OCI-LY7 (cell line): ENCODE measurements around the gene HIVEP3. TPM values are rescaled to one million over a fixed set of nuclear protein-coding genes. Genes with fewer than 3 reads are reported as not detected.

Source experiments
- BruUV-seq: library from RNA; stranded (reverse); fragments of 400-500 nt; replicated peaks from 2 replicates; lab custom pipeline; 2021; lab: Mats Ljungman, UMichigan
- CTCF ChIA-PET: fragments of 300-600 bp; sonication (Branson Sonifier 250); formaldehyde crosslinking; loops from one replicate; lab custom pipeline; 2022; ENCODE audit warnings: antibody characterized with exemption; ENCODE audit not compliant: unreplicated experiment; lab: Charles Lee
- POLR2A ChIA-PET: fragments of 300-600 bp; sonication (Branson Sonifier 250); formaldehyde crosslinking; loops from one replicate; lab custom pipeline; 2022; ENCODE audit warnings: antibody characterized with exemption; lab: Charles Lee
- DNase-seq: peaks from one replicate; pipeline ENCODE4 v3.0.0-alpha.2; 2015; ENCODE audit warnings: low spot score
- H2AFZ ChIP-seq: fragments of 200-600 bp; sonication (generic), shearing (Covaris generic); 2 replicates; pipeline ENCODE4 v1.6.1; 2014; ENCODE audit warnings: mild to moderate bottlenecking, antibody characterized with exemption, low read length, moderate library complexity
- H3K27ac ChIP-seq: fragments of 200-600 bp; sonication (generic); 2 replicates; pipeline ENCODE4 v1.5.1; 2014; ENCODE audit warnings: mixed run types, low read depth, mild to moderate bottlenecking, moderate library complexity, low read length, inconsistent platforms; ENCODE audit not compliant: poor library complexity, severe bottlenecking
- H3K36me3 ChIP-seq: fragments of 200-600 bp; sonication (generic); 2 replicates; pipeline ENCODE4 v1.6.1; 2014; ENCODE audit warnings: mild to moderate bottlenecking, antibody characterized with exemption, low read length, moderate library complexity, mixed read lengths; ENCODE audit not compliant: insufficient read depth
- H3K4me1 ChIP-seq: fragments of 200-600 bp; sonication (generic); 2 replicates; pipeline ENCODE4 v1.5.1; 2014; ENCODE audit warnings: mild to moderate bottlenecking, low read length; ENCODE audit not compliant: insufficient read depth, poor library complexity, severe bottlenecking
- H3K4me2 ChIP-seq: fragments of 200-600 bp; sonication (generic); 2 replicates; pipeline ENCODE4 v1.6.1; 2014; ENCODE audit warnings: mild to moderate bottlenecking, low read length
- H3K4me3 ChIP-seq: fragments of 200-600 bp; sonication (generic); 2 replicates; pipeline ENCODE4 v1.5.1; 2014; ENCODE audit warnings: mild to moderate bottlenecking, low read depth, low read length; ENCODE audit not compliant: poor library complexity, severe bottlenecking
- H3K79me2 ChIP-seq: fragments of 200-600 bp; sonication (generic); 2 replicates; pipeline ENCODE4 v1.6.1; 2016; ENCODE audit warnings: low read depth, mild to moderate bottlenecking, low read length, moderate library complexity, mixed read lengths; ENCODE audit not compliant: insufficient read depth
- H3K9me2 ChIP-seq: fragments of 200-600 bp; sonication (generic); 2 replicates; pipeline ENCODE4 v1.6.1; 2016; ENCODE audit warnings: mild to moderate bottlenecking, low read length, mixed read lengths; ENCODE audit not compliant: insufficient read depth
- H3K9me3 ChIP-seq: fragments of 200-600 bp; sonication (generic); 2 replicates; pipeline ENCODE4 v1.6.1; 2014; ENCODE audit warnings: mild to moderate bottlenecking, mixed run types, low read length, mixed read lengths
- H4K20me1 ChIP-seq: fragments of 200-600 bp; sonication (generic); 2 replicates; pipeline ENCODE4 v1.6.1; 2014; ENCODE audit warnings: mild to moderate bottlenecking, antibody characterized with exemption, low read length, moderate library complexity, mixed read lengths; ENCODE audit not compliant: insufficient read depth
- CTCF ChIP-seq: fragments of 200-600 bp; sonication (generic); conservative IDR thresholded peaks from 2 replicates; pipeline ENCODE4 v1.5.1; 2014; ENCODE audit warnings: mild to moderate bottlenecking, antibody characterized with exemption, low read length, moderate library complexity, mixed read lengths
- EZH2phosphoT487 ChIP-seq: fragments of 200-600 bp; sonication (generic); IDR thresholded peaks from 2 replicates; pipeline ENCODE4 v1.6.1; 2018; ENCODE audit warnings: low read depth, borderline replicate concordance, mild to moderate bottlenecking, mixed run types, antibody characterized with exemption, low read length, moderate library complexity, mixed read lengths
- intact Hi-C: fragments of 100-400 bp; cut with micrococcal nuclease; formaldehyde crosslinking; loops from one replicate; pipeline ENCODE4 v1.10.0; 2022; ENCODE audit not compliant: unreplicated experiment
- total RNA-seq, 2 experiments: library from RNA; depleted of rRNA in 1 of 2; stranded (reverse); fragments of >200 nt in 1 of 2; shearing (Covaris generic) in 1 of 2; gene quantifications; 2 replicates each; pipeline ENCODE4 v1.2.3, GENCODE V29; 2014 to 2022

The HIVEP3 gene
- total RNA-seq, 2 experiments from 2014 or later = 0.53 to 0.60 TPM

DNA sequence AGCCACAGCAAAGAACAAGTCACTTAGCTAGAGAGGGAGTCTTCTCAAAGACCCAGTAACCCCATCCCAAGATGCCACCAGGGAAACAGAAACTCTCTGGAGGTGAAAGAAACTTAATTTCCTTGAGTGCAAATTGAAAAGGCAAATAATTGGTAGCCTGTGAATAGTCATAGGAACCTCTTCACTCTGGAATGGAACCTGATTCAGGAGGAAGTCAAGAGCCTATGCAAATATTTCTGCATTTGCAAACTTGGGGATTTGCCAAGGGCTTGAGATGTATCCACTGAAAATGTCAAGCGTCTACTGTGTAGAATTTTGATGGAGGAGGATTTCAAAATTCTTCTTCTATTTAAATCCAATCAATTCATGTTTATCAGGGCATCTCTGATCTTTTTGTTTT, 5.7 kb downstream of the HIVEP3 start:
- H3K4me3 ChIP-seq = no peak overlapping the region
- H4K20me1 ChIP-seq = no peaks in the 10 kb centered on the region
- H3K27ac ChIP-seq = no peak overlapping the region
- H3K36me3 ChIP-seq = no peaks in the 10 kb centered on the region
- no peaks in the 10 kb centered on the region for H3K4me1 ChIP-seq
- no peaks in the 10 kb centered on the region for H3K79me2 ChIP-seq
- H3K9me2 ChIP-seq = no peaks in the 10 kb centered on the region
- H3K4me2 ChIP-seq = no peak overlapping the region
- POLR2A ChIA-PET = no interaction called here
- no peaks in the 10 kb centered on the region for H3K9me3 ChIP-seq
- CTCF ChIA-PET = no interaction called here
- no peak for TF ChIP-seq EZH2phosphoT487
- TF ChIP-seq CTCF = no peak
- intact Hi-C loops = no loop called here
- no peak for DNase-seq
- no peak overlapping the region for H2AFZ ChIP-seq
- no TSS peak for BruUV-seq

GRCh38 chr1:41908288-41908895, 10.3 kb downstream of the HIVEP3 start:
- H3K27ac ChIP-seq = no peak overlapping the region
- POLR2A ChIA-PET = interaction anchor here (1.0 kb wide), 1 partner anchor 15 kb away, joined by 5 read pairs; no protein-coding TSS in a partner anchor
- no peak overlapping the region for H3K4me2 ChIP-seq
- CTCF ChIA-PET = no interaction called here
- no peaks in the 10 kb centered on the region for H3K79me2 ChIP-seq
- no TSS peak for BruUV-seq
- H3K36me3 ChIP-seq = no peaks in the 10 kb centered on the region
- no peak overlapping the region for H3K4me3 ChIP-seq
- H4K20me1 ChIP-seq = no peaks in the 10 kb centered on the region
- TF ChIP-seq CTCF (no peak), EZH2phosphoT487 (no peak)
- no peak overlapping the region for H2AFZ ChIP-seq
- intact Hi-C loops = no loop called here
- H3K4me1 ChIP-seq = no peaks in the 10 kb centered on the region
- H3K9me2 ChIP-seq = no peaks in the 10 kb centered on the region
- no peaks in the 10 kb centered on the region for H3K9me3 ChIP-seq
- no peak for DNase-seq

DNA sequence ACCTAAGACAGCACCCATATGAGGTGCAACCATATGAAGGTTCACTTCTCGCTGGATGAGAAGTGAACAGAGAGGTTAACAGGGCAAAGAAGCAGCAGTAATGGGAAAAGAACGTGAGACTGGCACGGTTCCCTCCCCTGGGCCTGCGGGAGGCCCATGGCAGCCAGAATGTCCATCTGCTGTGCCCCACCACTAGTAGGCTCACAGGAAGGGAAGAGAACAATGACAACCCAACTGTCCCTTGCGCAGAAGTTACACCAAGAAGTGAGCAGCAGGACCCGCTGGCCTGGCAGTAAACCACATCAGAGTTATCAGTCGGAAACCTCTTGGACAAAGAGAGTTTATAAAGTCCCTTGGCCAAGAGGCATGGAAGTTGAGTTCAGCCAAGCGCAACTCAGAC, 11.3 kb downstream of the HIVEP3 start:
- ChIA-PET POLR2A (interaction anchor here (1.0 kb wide), 1 partner anchor 15 kb away, joined by 5 read pairs; no protein-coding TSS in a partner anchor), CTCF (no interaction called here)
- Histone ChIP-seq H3K79me2 (no peaks in the 10 kb centered on the region), H3K36me3 (no peaks in the 10 kb centered on the region), H2AFZ (no peak overlapping the region), H3K9me3 (no peaks in the 10 kb centered on the region), H3K27ac (no peak overlapping the region), H3K4me3 (no peak overlapping the region), H3K9me2 (no peaks in the 10 kb centered on the region), H3K4me2 (no peak overlapping the region), H3K4me1 (no peaks in the 10 kb centered on the region), H4K20me1 (no peaks in the 10 kb centered on the region)
- no TSS peak for BruUV-seq
- no peak for DNase-seq
- no peak for TF ChIP-seq EZH2phosphoT487
- no peak for TF ChIP-seq CTCF
- intact Hi-C loops = no loop called here
